IMR-90 (cell line): ENCODE data around the gene POGLUT2. TPM values are rescaled to one million over a fixed set of nuclear protein-coding genes. Genes with fewer than 3 reads are reported as not detected.

Experiments used
- ATAC-seq: fragments of 200-7000 bp; cut with Tn5 transposase; 2 replicates; pipeline ENCODE4 v1.9.1; 2020; ENCODE audit warnings: low read depth, mild to moderate bottlenecking, moderate library complexity
- BruUV-seq: library from RNA; stranded (reverse); fragments of 400-500 nt; replicated peaks from 2 replicates; lab custom pipeline; 2021; lab: Mats Ljungman, UMichigan
- CTCF ChIA-PET: fragments of 300-600 bp; formaldehyde crosslinking; extraction: SDS; loops from one replicate; lab custom pipeline; 2021; ENCODE audit warnings: antibody characterized with exemption; lab: Yijun Ruan, JAX
- POLR2A ChIA-PET: fragments of 300-600 bp; sonication (Branson Sonifier 250); formaldehyde crosslinking; loops from one replicate; lab custom pipeline; 2022; ENCODE audit warnings: antibody characterized with exemption; ENCODE audit not compliant: unreplicated experiment; lab: Charles Lee
- DNase-seq: peaks from one replicate; pipeline ENCODE4 v3.0.0; 2013
- H2AFZ ChIP-seq: replicated peaks from 2 replicates; pipeline ENCODE3; 2013; ENCODE audit warnings: low read length, mild to moderate bottlenecking; ENCODE audit not compliant: poor library complexity
- H2AK5ac ChIP-seq: 2 replicates; pipeline ENCODE4 v1.6.1; 2013; ENCODE audit warnings: low read depth, low read length, inconsistent platforms
- H2AK9ac ChIP-seq: replicated peaks from 2 replicates; pipeline ENCODE3; 2013; ENCODE audit warnings: mild to moderate bottlenecking, low read depth, low read length, moderate library complexity; ENCODE audit not compliant: poor library complexity
- H2BK120ac ChIP-seq: 2 replicates; pipeline ENCODE4 v1.6.1; 2013; ENCODE audit warnings: low read depth, low read length, inconsistent platforms
- H2BK15ac ChIP-seq: 3 replicates; pipeline ENCODE4 v1.6.1; 2013; ENCODE audit warnings: low read depth, low read length, inconsistent platforms
- H2BK20ac ChIP-seq: 2 replicates; pipeline ENCODE4 v1.6.1; 2013; ENCODE audit warnings: low read depth, mild to moderate bottlenecking, inconsistent platforms, low read length, moderate library complexity
- H2BK5ac ChIP-seq: 2 replicates; pipeline ENCODE4 v1.6.1; 2013; ENCODE audit warnings: mild to moderate bottlenecking, low read depth, low read length, inconsistent platforms; ENCODE audit not compliant: poor library complexity, severe bottlenecking
- H3K14ac ChIP-seq: replicated peaks from 2 replicates; pipeline ENCODE4 v1.6.1; 2013; ENCODE audit warnings: low read depth, low read length, inconsistent platforms
- H3K18ac ChIP-seq: 2 replicates; pipeline ENCODE4 v1.6.1; 2013; ENCODE audit warnings: low read depth, low read length, control low read depth
- H3K23ac ChIP-seq: 2 replicates; pipeline ENCODE4 v1.6.1; 2013; ENCODE audit warnings: low read depth, low read length, inconsistent platforms
- H3K27ac ChIP-seq: 2 replicates; pipeline ENCODE4 v1.5.1; 2013; ENCODE audit warnings: mild to moderate bottlenecking, control low read depth, low read length; ENCODE audit not compliant: insufficient read depth
- H3K27me3 ChIP-seq: 2 replicates; pipeline ENCODE4 v1.6.1; 2013; ENCODE audit warnings: low read length; ENCODE audit not compliant: control insufficient read depth, insufficient read depth
- H3K36me3 ChIP-seq: 2 replicates; pipeline ENCODE4 v1.6.1; 2013; ENCODE audit warnings: low read length, mixed read lengths; ENCODE audit not compliant: control insufficient read depth, insufficient read depth
- H3K4ac ChIP-seq: 2 replicates; pipeline ENCODE4 v1.6.1; 2013; ENCODE audit warnings: low read depth, low read length, inconsistent platforms
- H3K4me1 ChIP-seq: 2 replicates; pipeline ENCODE4 v1.6.1; 2013; ENCODE audit warnings: low read length, mixed read lengths; ENCODE audit not compliant: control insufficient read depth, insufficient read depth
- H3K4me2 ChIP-seq: 2 replicates; pipeline ENCODE4 v1.6.1; 2013; ENCODE audit warnings: low read depth, mild to moderate bottlenecking, control low read depth, low read length, moderate library complexity
- H3K4me3 ChIP-seq: 2 replicates; pipeline ENCODE4 v1.5.1; 2013; ENCODE audit warnings: low read depth, mild to moderate bottlenecking, control low read depth, low read length, moderate library complexity; ENCODE audit not compliant: insufficient read depth
- H3K56ac ChIP-seq: 2 replicates; pipeline ENCODE4 v1.6.1; 2013; ENCODE audit warnings: low read length, inconsistent platforms; ENCODE audit not compliant: insufficient read depth; ENCODE audit errors: extremely low read depth
- H3K79me1 ChIP-seq, 2 experiments: 2 replicates each; pipeline ENCODE4 v1.6.1; 2013; ENCODE audit warnings: low read length in 2 of 2, inconsistent platforms in 1 of 2, low read depth in 1 of 2
- H3K9ac ChIP-seq: 2 replicates; pipeline ENCODE4 v1.6.1; 2013; ENCODE audit warnings: low read depth, low read length, control low read depth
- H3K9me1 ChIP-seq: 2 replicates; pipeline ENCODE4 v1.6.1; 2013; ENCODE audit warnings: low read length, inconsistent platforms; ENCODE audit not compliant: insufficient read depth
- H3K9me3 ChIP-seq: 2 replicates; pipeline ENCODE4 v1.6.1; 2013; ENCODE audit warnings: low read length; ENCODE audit not compliant: control insufficient read depth, insufficient read depth
- H4K20me1 ChIP-seq: 2 replicates; pipeline ENCODE4 v1.6.1; 2013; ENCODE audit warnings: low read length, inconsistent platforms; ENCODE audit not compliant: insufficient read depth
- H4K5ac ChIP-seq: 2 replicates; pipeline ENCODE4 v1.6.1; 2013; ENCODE audit warnings: mild to moderate bottlenecking, low read depth, low read length, control low read depth
- H4K8ac ChIP-seq, 2 experiments: 2 replicates each; pipeline ENCODE4 v1.6.1; 2013; ENCODE audit warnings: low read depth in 2 of 2, low read length in 2 of 2, control low read depth in 1 of 2, inconsistent platforms in 1 of 2
- H4K91ac ChIP-seq: 2 replicates; pipeline ENCODE4 v1.6.1; 2013; ENCODE audit warnings: low read depth, low read length, inconsistent platforms; ENCODE audit not compliant: insufficient read depth
- BHLHE40 ChIP-seq: fragments of 150-350 bp; IDR thresholded peaks from 2 replicates; pipeline ENCODE4 v1.6.1; 2016; ENCODE audit warnings: mild to moderate bottlenecking, low read depth, low read length
- CEBPB ChIP-seq: IDR thresholded peaks from 2 replicates; pipeline ENCODE4 v1.6.1; 2012; ENCODE audit warnings: low read depth, low read length, improper control_type of control experiment
- CHD1 ChIP-seq: IDR thresholded peaks from 2 replicates; pipeline ENCODE4 v1.6.1; 2012; ENCODE audit warnings: low read depth, low read length, improper control_type of control experiment
- CTCF ChIP-seq: conservative IDR thresholded peaks from 2 replicates; pipeline ENCODE4 v1.5.1; 2012; ENCODE audit warnings: mild to moderate bottlenecking, low read depth, low read length, improper control_type of control experiment
- ELK1 ChIP-seq: fragments of 150-350 bp; IDR thresholded peaks from 2 replicates; pipeline ENCODE4 v1.6.1; 2016; ENCODE audit warnings: low read depth, mild to moderate bottlenecking, low read length, moderate library complexity, borderline replicate concordance
- FOS ChIP-seq: fragments of 150-350 bp; IDR thresholded peaks from 2 replicates; pipeline ENCODE4 v1.6.1; 2016; ENCODE audit warnings: low read depth, low read length
- MAZ ChIP-seq: IDR thresholded peaks from 2 replicates; pipeline ENCODE4 v1.6.1; 2012; ENCODE audit warnings: low read depth, mild to moderate bottlenecking, low read length, improper control_type of control experiment, moderate library complexity, borderline replicate concordance
- MXI1 ChIP-seq: IDR thresholded peaks from 2 replicates; pipeline ENCODE4 v1.6.1; 2012; ENCODE audit warnings: low read depth, mild to moderate bottlenecking, low read length, moderate library complexity, borderline replicate concordance
- NFE2L2 ChIP-seq: fragments of 150-350 bp; IDR thresholded peaks from 2 replicates; pipeline ENCODE4 v1.6.1; 2016; ENCODE audit warnings: low read depth, mild to moderate bottlenecking, low read length
- POLR2A ChIP-seq: IDR thresholded peaks from 2 replicates; pipeline ENCODE4 v1.6.1; 2012; ENCODE audit warnings: mild to moderate bottlenecking, low read depth, low read length
- RAD21 ChIP-seq: IDR thresholded peaks from 2 replicates; pipeline ENCODE4 v1.6.1; 2012; ENCODE audit warnings: low read length, improper control_type of control experiment
- RCOR1 ChIP-seq: IDR thresholded peaks from 2 replicates; pipeline ENCODE4 v1.6.1; 2012; ENCODE audit warnings: mild to moderate bottlenecking, low read length, improper control_type of control experiment; ENCODE audit not compliant: insufficient replicate concordance
- RFX5 ChIP-seq: IDR thresholded peaks from 2 replicates; pipeline ENCODE4 v1.8.0; 2012; ENCODE audit warnings: low read depth, mild to moderate bottlenecking, low read length, moderate library complexity
- USF2 ChIP-seq: fragments of 150-350 bp; IDR thresholded peaks from 2 replicates; pipeline ENCODE4 v1.6.1; 2017; ENCODE audit warnings: mild to moderate bottlenecking, antibody characterized with exemption, low read length, low read depth
- WGBS, 2 experiments: methylation state at CpG; one replicate each; pipeline versions ENCODE4 v1.1.5 to v1.1.7; 2013; ENCODE audit warnings: missing lambda C conversion rate in 2 of 2; ENCODE audit not compliant: insufficient read length in 1 of 2; ENCODE audit errors: extremely low coverage in 2 of 2; 5-methylcytosine and 5-hydroxymethylcytosine counted together
- dilution Hi-C: fragments of 300-500 bp; cut with HindIII; formaldehyde crosslinking; loops from one replicate; pipeline ENCODE4 v1.14.3; 2018; ENCODE audit warnings: low sequenced_read_pairs; ENCODE audit not compliant: unreplicated experiment
- in situ Hi-C: fragments of 300-500 bp; cut with MboI; formaldehyde crosslinking; loops from 3 replicates; pipeline ENCODE4 v1.14.3; 2019; ENCODE audit warnings: low sequenced_read_pairs, inconsistent platforms, mixed read lengths
- intact Hi-C: fragments of 100-400 bp; cut with micrococcal nuclease; formaldehyde crosslinking; loops from 2 replicates; pipeline ENCODE4 v1.10.0; 2022
- polyA plus RNA-seq, 3 experiments: library from polyadenylated mRNA; depleted of rRNA; stranded (reverse); fragments of >200 nt; gene quantifications; 2 replicates each; pipeline ENCODE4 v1.2.3, GENCODE V29; 2012; ENCODE audit warnings: low replicate concordance in 1 of 3
- total RNA-seq: library from RNA; depleted of rRNA; stranded (reverse); fragments of >200 nt; gene quantifications from 2 replicates; pipeline ENCODE4 v1.2.3, GENCODE V29; 2012

POGLUT2 gene
- total and polyA plus RNA-seq, 2 of the 4 experiments (the other 2 are of a cell fraction), result 10.6 to 14.3 TPM

- Histone ChIP-seq H3K27ac (no peak overlapping the region), H3K4me3 (no peak overlapping the region), H3K9me1 (no peaks in the 10 kb centered on the region), H2BK5ac (no peak overlapping the region), H4K20me1 (no peaks in the 10 kb centered on the region), H2BK15ac (no peak overlapping the region), H3K4ac (no peak overlapping the region), H3K9ac (no peak overlapping the region), H2AK5ac (no peak overlapping the region), H2AK9ac (no peak overlapping the region), H3K23ac (no peak overlapping the region), H3K27me3 (no peaks in the 10 kb centered on the region), H2AFZ (no peak overlapping the region), H4K91ac (no peak overlapping the region), H3K36me3 (no peaks in the 10 kb centered on the region), H3K18ac (no peak overlapping the region), H2BK20ac (no peak overlapping the region), H3K14ac (no peak overlapping the region), H3K4me2 (no peak overlapping the region), H4K5ac (no peak overlapping the region), H3K56ac (no peak overlapping the region), H3K79me1 (no peaks in the 10 kb centered on the region), H3K9me3 (no peaks in the 10 kb centered on the region), H3K4me1 (no peaks in the 10 kb centered on the region), H2BK120ac (no peak overlapping the region), H4K8ac (no peak overlapping the region)
- ChIA-PET CTCF (no interaction called here), POLR2A (no interaction called here)
- no peak for TF ChIP-seq USF2
- no peak for TF ChIP-seq BHLHE40
- no peak for TF ChIP-seq FOS
- TF ChIP-seq CEBPB, result no peak
- no peak for TF ChIP-seq POLR2A
- TF ChIP-seq CHD1, result no peak
- no peak for TF ChIP-seq MAZ
- TF ChIP-seq RCOR1, result no peak
- TF ChIP-seq RFX5, result no peak
- TF ChIP-seq CTCF, result no peak
- no peak for TF ChIP-seq ELK1
- no peak for TF ChIP-seq RAD21
- TF ChIP-seq MXI1, result no peak
- TF ChIP-seq NFE2L2, result no peak
- intact Hi-C loops (no loop called here), in situ Hi-C loops (no loop called here), dilution Hi-C loops (no loop called here)
- no CpG with 5 or more reads among the region's 2 CpGs for WGBS, 2 experiments
- BruUV-seq, result no TSS peak
- no peak for ATAC-seq
- DNase-seq, result no peak
These were observed 39.9 kb downstream of the POGLUT2 start for GRCh38 chr13:102758842-102759241.
